H1 (cell line): ENCODE data around the gene TM4SF18.
A peak's percentile ranks its signal among the peaks of the same experiment; 100 is the strongest.

ENCODE experiments used
- BCL11A ChIP-seq, 2 experiments: IDR thresholded peaks; one replicate each; pipeline ENCODE4 v1.6.1; 2011; ENCODE audit warnings: low read depth in 2 of 2, low read length in 2 of 2, mild to moderate bottlenecking in 2 of 2
- CEBPB ChIP-seq: IDR thresholded peaks from 2 replicates; pipeline ENCODE4 v1.6.1; 2012; ENCODE audit warnings: low read depth, low read length
- EZH2 ChIP-seq: fragments of 200-600 bp; sonication (generic); IDR thresholded peaks from 2 replicates; pipeline ENCODE4 v1.7.1; 2012; ENCODE audit warnings: low read depth, mild to moderate bottlenecking, moderate library complexity, low read length, inconsistent platforms; ENCODE audit not compliant: severe bottlenecking
- GABPA ChIP-seq: IDR thresholded peaks from 2 replicates; pipeline ENCODE4 v1.6.1; 2011; ENCODE audit warnings: mild to moderate bottlenecking, low read length, moderate library complexity, borderline replicate concordance; ENCODE audit not compliant: insufficient read depth
- KDM1A ChIP-seq: fragments of 200-600, 300-600 bp; sonication (generic); IDR thresholded peaks from 2 replicates; pipeline ENCODE4 v1.7.1; 2016; ENCODE audit warnings: mild to moderate bottlenecking, low read length, borderline replicate concordance
- POLR2A ChIP-seq, 2 experiments: IDR thresholded peaks; 1 replicate in 1 of 2; 2 replicates in 1 of 2; pipeline ENCODE4 v1.6.1; 2011; ENCODE audit warnings: low read depth in 2 of 2, low read length in 2 of 2, mild to moderate bottlenecking in 2 of 2; ENCODE audit errors: control extremely low read depth in 1 of 2
- POLR2AphosphoS5 ChIP-seq: IDR thresholded peaks from 2 replicates; pipeline ENCODE4 v1.6.1; 2011; ENCODE audit warnings: low read depth, low read length
- RAD21 ChIP-seq, 2 experiments: IDR thresholded peaks in 1 of 2; conservative IDR thresholded peaks in 1 of 2; 2 replicates each; pipeline ENCODE4 v1.6.1; 2011; ENCODE audit warnings: low read depth in 2 of 2, low read length in 2 of 2, improper control_type of control experiment in 1 of 2, inconsistent platforms in 1 of 2, mild to moderate bottlenecking in 1 of 2, moderate library complexity in 1 of 2
- RFX5 ChIP-seq: IDR thresholded peaks from 2 replicates; pipeline ENCODE4 v1.6.1; 2011; ENCODE audit warnings: low read depth, low read length, improper control_type of control experiment, borderline replicate concordance
- SIX5 ChIP-seq: IDR thresholded peaks from 2 replicates; pipeline ENCODE4 v1.6.1; 2011; ENCODE audit warnings: mild to moderate bottlenecking, low read depth, low read length
- SP2 ChIP-seq: IDR thresholded peaks from 2 replicates; pipeline ENCODE4 v1.6.1; 2012; ENCODE audit warnings: mild to moderate bottlenecking, low read length, inconsistent platforms
- YY1 ChIP-seq: IDR thresholded peaks from 2 replicates; pipeline ENCODE4 v1.6.1; 2011; ENCODE audit warnings: low read depth, mild to moderate bottlenecking, low read length
- TF ChIP-seq, protein P1 (sequence below): IDR thresholded peaks from 2 replicates; pipeline ENCODE4 v1.6.1; 2012; ENCODE audit warnings: low read length, inconsistent platforms
- TF ChIP-seq, protein P2 (sequence below), 3 experiments: IDR thresholded peaks; 1 replicate in 2 of 3; 2 replicates in 1 of 3; pipeline versions ENCODE4 v1.5.1 to v1.6.1; 2011; ENCODE audit warnings: low read length in 3 of 3, mild to moderate bottlenecking in 3 of 3, inconsistent platforms in 2 of 3, low read depth in 1 of 3, moderate library complexity in 1 of 3; ENCODE audit not compliant: insufficient read depth in 1 of 3; ENCODE audit errors: control extremely low read depth in 1 of 3

DNA sequence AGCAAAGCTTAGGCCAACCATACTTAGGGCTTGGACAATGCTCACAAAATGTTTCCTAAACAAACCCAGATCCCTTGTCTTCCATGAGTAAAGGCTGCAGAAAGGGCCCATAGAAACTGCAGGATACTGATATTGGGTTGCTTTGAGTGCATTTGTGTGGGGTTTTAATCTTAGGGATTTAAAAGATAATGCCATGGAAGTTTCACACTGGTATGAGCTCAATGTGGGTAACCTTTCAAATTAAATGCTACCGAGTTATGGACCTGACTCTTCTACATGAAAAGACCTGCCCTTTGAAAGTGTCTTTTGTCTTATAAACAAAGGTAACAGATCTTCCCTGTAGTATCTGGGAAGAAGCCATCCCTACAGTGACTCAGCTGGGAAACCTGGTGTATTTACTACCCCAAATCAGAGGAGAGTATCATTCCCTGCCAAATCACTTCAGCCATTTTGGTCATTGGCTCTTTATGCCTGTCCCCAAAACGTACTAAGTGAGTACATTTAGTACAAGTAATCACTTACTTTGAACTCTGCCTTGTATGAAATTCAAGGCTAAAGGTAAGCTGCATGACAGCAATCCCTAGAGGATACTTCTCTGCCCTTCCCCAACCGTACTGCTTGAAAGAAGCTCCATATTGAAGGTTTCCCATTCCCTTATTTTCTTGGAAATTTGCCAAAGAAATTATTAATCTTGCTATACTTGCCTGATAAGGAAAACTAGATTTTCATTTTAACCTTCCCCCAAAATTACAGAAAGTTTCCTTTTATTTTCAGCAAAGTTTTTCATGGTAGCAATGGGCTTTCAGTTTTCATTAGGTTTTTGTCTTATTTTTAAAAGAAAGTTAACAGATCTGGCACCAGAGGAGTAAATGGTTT is 36.8 kb upstream of the TM4SF18 start:
- TF ChIP-seq POLR2AphosphoS5, result no peak
- TF ChIP-seq, protein P1, sequence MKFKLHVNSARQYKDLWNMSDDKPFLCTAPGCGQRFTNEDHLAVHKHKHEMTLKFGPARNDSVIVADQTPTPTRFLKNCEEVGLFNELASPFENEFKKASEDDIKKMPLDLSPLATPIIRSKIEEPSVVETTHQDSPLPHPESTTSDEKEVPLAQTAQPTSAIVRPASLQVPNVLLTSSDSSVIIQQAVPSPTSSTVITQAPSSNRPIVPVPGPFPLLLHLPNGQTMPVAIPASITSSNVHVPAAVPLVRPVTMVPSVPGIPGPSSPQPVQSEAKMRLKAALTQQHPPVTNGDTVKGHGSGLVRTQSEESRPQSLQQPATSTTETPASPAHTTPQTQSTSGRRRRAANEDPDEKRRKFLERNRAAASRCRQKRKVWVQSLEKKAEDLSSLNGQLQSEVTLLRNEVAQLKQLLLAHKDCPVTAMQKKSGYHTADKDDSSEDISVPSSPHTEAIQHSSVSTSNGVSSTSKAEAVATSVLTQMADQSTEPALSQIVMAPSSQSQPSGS, result peak; percentile 54; the same call in 1 of the 2 replicates
- no peak for TF ChIP-seq GABPA
- TF ChIP-seq, protein P2, sequence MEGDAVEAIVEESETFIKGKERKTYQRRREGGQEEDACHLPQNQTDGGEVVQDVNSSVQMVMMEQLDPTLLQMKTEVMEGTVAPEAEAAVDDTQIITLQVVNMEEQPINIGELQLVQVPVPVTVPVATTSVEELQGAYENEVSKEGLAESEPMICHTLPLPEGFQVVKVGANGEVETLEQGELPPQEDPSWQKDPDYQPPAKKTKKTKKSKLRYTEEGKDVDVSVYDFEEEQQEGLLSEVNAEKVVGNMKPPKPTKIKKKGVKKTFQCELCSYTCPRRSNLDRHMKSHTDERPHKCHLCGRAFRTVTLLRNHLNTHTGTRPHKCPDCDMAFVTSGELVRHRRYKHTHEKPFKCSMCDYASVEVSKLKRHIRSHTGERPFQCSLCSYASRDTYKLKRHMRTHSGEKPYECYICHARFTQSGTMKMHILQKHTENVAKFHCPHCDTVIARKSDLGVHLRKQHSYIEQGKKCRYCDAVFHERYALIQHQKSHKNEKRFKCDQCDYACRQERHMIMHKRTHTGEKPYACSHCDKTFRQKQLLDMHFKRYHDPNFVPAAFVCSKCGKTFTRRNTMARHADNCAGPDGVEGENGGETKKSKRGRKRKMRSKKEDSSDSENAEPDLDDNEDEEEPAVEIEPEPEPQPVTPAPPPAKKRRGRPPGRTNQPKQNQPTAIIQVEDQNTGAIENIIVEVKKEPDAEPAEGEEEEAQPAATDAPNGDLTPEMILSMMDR (IDR thresholded peaks at IDR 0.05; ENCODE audit: control extremely low read depth in 1 of 3, insufficient read depth in 1 of 3, low read depth in 1 of 3, low read length in 3 of 3), result no peak
- TF ChIP-seq CEBPB, result no peak
- no peak for TF ChIP-seq SIX5
- TF ChIP-seq YY1, result peak; percentile 76
- no peak for TF ChIP-seq POLR2A (IDR thresholded peaks at IDR 0.05; ENCODE audit: control extremely low read depth in 1 of 2, low read depth in 2 of 2, low read length in 2 of 2)
- TF ChIP-seq EZH2, result no peak
- no peak for TF ChIP-seq BCL11A (IDR thresholded peaks at IDR 0.05; ENCODE audit: low read depth in 2 of 2, low read length in 2 of 2)
- no peak for TF ChIP-seq KDM1A
- TF ChIP-seq RAD21 (IDR thresholded peaks at IDR 0.05 in 1 of 2, conservative IDR thresholded peaks at IDR 0.05 in 1 of 2; ENCODE audit: low read depth in 2 of 2, low read length in 2 of 2), result no peak
- TF ChIP-seq SP2, result no peak
- TF ChIP-seq RFX5, result no peak
